GM12878 (cell line): Measurements from ENCODE around the gene LTK.

Source experiments
- CEBPB ChIP-seq, 2 experiments: fragments of 150-350 bp in 1 of 2; IDR thresholded peaks; 2 replicates each; pipeline ENCODE4 v1.6.1; 2012 to 2014; ENCODE audit warnings: low read depth in 2 of 2, low read length in 2 of 2, borderline replicate concordance in 1 of 2, inconsistent platforms in 1 of 2
- CHD4 ChIP-seq: fragments of 200-600 bp; sonication (generic); IDR thresholded peaks from 2 replicates; pipeline ENCODE4 v1.6.1; 2016; ENCODE audit warnings: mild to moderate bottlenecking
- EGR1 ChIP-seq, 2 experiments: IDR thresholded peaks; 1 replicate in 1 of 2; 2 replicates in 1 of 2; pipeline ENCODE4 v1.6.1; 2011 to 2012; ENCODE audit warnings: low read depth in 2 of 2, low read length in 2 of 2, borderline replicate concordance in 1 of 2, mild to moderate bottlenecking in 1 of 2, moderate library complexity in 1 of 2
- MAX ChIP-seq: IDR thresholded peaks from 2 replicates; pipeline ENCODE4 v1.6.1; 2012; ENCODE audit warnings: low read depth, low read length, improper control_type of control experiment
- POLR2A ChIP-seq: IDR thresholded peaks from 2 replicates; pipeline ENCODE4 v1.6.1; 2011; ENCODE audit warnings: low read depth, mild to moderate bottlenecking, low read length
- POLR2AphosphoS5 ChIP-seq: IDR thresholded peaks from 2 replicates; pipeline ENCODE4 v1.6.1; 2011; ENCODE audit warnings: mild to moderate bottlenecking, low read length, inconsistent platforms
- TCF12 ChIP-seq: IDR thresholded peaks from 2 replicates; pipeline ENCODE4 v1.6.1; 2011; ENCODE audit warnings: low read depth, mild to moderate bottlenecking, low read length
- USF1 ChIP-seq: IDR thresholded peaks from 2 replicates; pipeline ENCODE4 v1.6.1; 2011; ENCODE audit warnings: borderline replicate concordance, low read depth, mild to moderate bottlenecking, moderate library complexity, mixed read lengths, low read length; ENCODE audit not compliant: insufficient read depth; ENCODE audit errors: extremely low read length
- ZBTB33 ChIP-seq: fragments of 450-650 bp; IDR thresholded peaks from 2 replicates; pipeline ENCODE4 v1.6.1; 2017; ENCODE audit warnings: mild to moderate bottlenecking
- ZNF384 ChIP-seq: IDR thresholded peaks from 2 replicates; pipeline ENCODE4 v1.6.1; 2012; ENCODE audit warnings: low read depth, mild to moderate bottlenecking, low read length, improper control_type of control experiment, borderline replicate concordance
- TF ChIP-seq, protein P1 (sequence below), 3 experiments: IDR thresholded peaks in 2 of 3; conservative IDR thresholded peaks in 1 of 3; 2 replicates each; pipeline ENCODE4 v1.5.1; 2011; ENCODE audit warnings: low read depth in 3 of 3, low read length in 3 of 3, mild to moderate bottlenecking in 3 of 3, control low read depth in 2 of 3, moderate library complexity in 2 of 3, inconsistent platforms in 1 of 3, mixed read lengths in 1 of 3; ENCODE audit not compliant: control insufficient read depth in 2 of 3, insufficient read depth in 1 of 3; ENCODE audit errors: extremely low read depth in 1 of 3
- TF ChIP-seq, protein P2 (sequence below): IDR thresholded peaks from 2 replicates; pipeline ENCODE4 v1.6.1; 2011; ENCODE audit warnings: low read depth, low read length, improper control_type of control experiment, borderline replicate concordance
- TF ChIP-seq, protein P3 (sequence below): IDR thresholded peaks from 2 replicates; pipeline ENCODE4 v1.6.1; 2012; ENCODE audit warnings: mild to moderate bottlenecking, low read depth, low read length

DNA sequence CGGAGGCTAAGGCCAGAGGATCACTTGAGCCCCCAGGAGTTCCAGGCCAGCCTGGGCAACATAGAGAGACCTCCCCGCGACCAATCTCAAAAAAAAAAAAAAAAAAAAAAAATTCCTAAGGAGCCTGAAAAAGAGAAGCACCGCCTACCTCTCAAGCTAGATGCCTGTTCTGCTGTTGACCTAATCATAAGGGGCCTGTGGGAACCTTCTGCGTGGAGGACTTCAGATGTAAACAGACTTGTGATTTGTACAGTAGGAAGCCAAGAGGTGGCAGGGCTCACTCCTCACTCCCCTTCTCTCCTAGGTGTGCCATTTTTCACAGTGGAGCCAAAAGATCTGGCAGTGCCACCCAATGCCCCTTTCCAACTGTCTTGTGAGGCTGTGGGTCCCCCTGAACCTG, 48.6 kb upstream of the LTK start:
- TF ChIP-seq ZNF384 (no peak), TCF12 (no peak), EGR1 (IDR thresholded peaks at IDR 0.05; ENCODE audit: borderline replicate concordance in 1 of 2, low read depth in 2 of 2, low read length in 2 of 2) (no peak), POLR2A (no peak), CHD4 (no peak), POLR2AphosphoS5 (no peak), MAX (no peak), CEBPB (IDR thresholded peaks at IDR 0.05; ENCODE audit: borderline replicate concordance in 1 of 2, low read depth in 2 of 2, low read length in 2 of 2) (no peak), USF1 (no peak), ZBTB33 (no peak)
- TF ChIP-seq, protein P1, sequence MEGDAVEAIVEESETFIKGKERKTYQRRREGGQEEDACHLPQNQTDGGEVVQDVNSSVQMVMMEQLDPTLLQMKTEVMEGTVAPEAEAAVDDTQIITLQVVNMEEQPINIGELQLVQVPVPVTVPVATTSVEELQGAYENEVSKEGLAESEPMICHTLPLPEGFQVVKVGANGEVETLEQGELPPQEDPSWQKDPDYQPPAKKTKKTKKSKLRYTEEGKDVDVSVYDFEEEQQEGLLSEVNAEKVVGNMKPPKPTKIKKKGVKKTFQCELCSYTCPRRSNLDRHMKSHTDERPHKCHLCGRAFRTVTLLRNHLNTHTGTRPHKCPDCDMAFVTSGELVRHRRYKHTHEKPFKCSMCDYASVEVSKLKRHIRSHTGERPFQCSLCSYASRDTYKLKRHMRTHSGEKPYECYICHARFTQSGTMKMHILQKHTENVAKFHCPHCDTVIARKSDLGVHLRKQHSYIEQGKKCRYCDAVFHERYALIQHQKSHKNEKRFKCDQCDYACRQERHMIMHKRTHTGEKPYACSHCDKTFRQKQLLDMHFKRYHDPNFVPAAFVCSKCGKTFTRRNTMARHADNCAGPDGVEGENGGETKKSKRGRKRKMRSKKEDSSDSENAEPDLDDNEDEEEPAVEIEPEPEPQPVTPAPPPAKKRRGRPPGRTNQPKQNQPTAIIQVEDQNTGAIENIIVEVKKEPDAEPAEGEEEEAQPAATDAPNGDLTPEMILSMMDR (IDR thresholded peaks at IDR 0.05 in 2 of 3, conservative IDR thresholded peaks at IDR 0.05 in 1 of 3; ENCODE audit: control insufficient read depth in 2 of 3, extremely low read depth in 1 of 3, insufficient read depth in 1 of 3, low read depth in 3 of 3, low read length in 3 of 3), result no peak
- TF ChIP-seq, protein P2, sequence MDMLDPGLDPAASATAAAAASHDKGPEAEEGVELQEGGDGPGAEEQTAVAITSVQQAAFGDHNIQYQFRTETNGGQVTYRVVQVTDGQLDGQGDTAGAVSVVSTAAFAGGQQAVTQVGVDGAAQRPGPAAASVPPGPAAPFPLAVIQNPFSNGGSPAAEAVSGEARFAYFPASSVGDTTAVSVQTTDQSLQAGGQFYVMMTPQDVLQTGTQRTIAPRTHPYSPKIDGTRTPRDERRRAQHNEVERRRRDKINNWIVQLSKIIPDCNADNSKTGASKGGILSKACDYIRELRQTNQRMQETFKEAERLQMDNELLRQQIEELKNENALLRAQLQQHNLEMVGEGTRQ, result no peak
- TF ChIP-seq, protein P3, sequence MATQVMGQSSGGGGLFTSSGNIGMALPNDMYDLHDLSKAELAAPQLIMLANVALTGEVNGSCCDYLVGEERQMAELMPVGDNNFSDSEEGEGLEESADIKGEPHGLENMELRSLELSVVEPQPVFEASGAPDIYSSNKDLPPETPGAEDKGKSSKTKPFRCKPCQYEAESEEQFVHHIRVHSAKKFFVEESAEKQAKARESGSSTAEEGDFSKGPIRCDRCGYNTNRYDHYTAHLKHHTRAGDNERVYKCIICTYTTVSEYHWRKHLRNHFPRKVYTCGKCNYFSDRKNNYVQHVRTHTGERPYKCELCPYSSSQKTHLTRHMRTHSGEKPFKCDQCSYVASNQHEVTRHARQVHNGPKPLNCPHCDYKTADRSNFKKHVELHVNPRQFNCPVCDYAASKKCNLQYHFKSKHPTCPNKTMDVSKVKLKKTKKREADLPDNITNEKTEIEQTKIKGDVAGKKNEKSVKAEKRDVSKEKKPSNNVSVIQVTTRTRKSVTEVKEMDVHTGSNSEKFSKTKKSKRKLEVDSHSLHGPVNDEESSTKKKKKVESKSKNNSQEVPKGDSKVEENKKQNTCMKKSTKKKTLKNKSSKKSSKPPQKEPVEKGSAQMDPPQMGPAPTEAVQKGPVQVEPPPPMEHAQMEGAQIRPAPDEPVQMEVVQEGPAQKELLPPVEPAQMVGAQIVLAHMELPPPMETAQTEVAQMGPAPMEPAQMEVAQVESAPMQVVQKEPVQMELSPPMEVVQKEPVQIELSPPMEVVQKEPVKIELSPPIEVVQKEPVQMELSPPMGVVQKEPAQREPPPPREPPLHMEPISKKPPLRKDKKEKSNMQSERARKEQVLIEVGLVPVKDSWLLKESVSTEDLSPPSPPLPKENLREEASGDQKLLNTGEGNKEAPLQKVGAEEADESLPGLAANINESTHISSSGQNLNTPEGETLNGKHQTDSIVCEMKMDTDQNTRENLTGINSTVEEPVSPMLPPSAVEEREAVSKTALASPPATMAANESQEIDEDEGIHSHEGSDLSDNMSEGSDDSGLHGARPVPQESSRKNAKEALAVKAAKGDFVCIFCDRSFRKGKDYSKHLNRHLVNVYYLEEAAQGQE, result no peak
